Osteoblast (primary cell): ENCODE results near the gene DEDD2. TPM values are rescaled to one million over a fixed set of nuclear protein-coding genes. Genes with fewer than 3 reads are reported as not detected.

Experiments
- total RNA-seq: library from RNA; depleted of rRNA; stranded (reverse); fragments of >200 nt; gene quantifications from 2 replicates; pipeline ENCODE4 v1.2.3, GENCODE V29; 2012

The DEDD2 gene
- total RNA-seq, 1 donor: 19.9 TPM

Other genes starting within 250 kb of the DEDD2 start
- gene ATP1A3, start 223.4 kb downstream of the DEDD2 start, total RNA-seq: under 0.01 TPM in 2 replicates
- under 0.01 TPM in 2 replicates for gene GRIK5, start 147.5 kb downstream of the DEDD2 start, total RNA-seq
- 13.6 and 13.8 TPM in 2 replicates for gene ZNF574, start 141.5 kb downstream of the DEDD2 start, total RNA-seq
- under 0.01 and 0.88 TPM in 2 replicates for gene POU2F2, start 85.2 kb downstream of the DEDD2 start, total RNA-seq
- 11.5 and 11.9 TPM in 2 replicates for gene ZNF526, start 2.6 kb upstream of the DEDD2 start, total RNA-seq
- 16.2 and 18.1 TPM in 2 replicates for gene GSK3A, start 24.9 kb upstream of the DEDD2 start, total RNA-seq
- gene ERF, start 37.5 kb upstream of the DEDD2 start, total RNA-seq: 31.8 and 44.8 TPM in 2 replicates
- 33.6 and 39.1 TPM in 2 replicates for gene CIC, start 51.6 kb upstream of the DEDD2 start, total RNA-seq
- gene PRR19, start 84.5 kb upstream of the DEDD2 start, total RNA-seq: 0.36 and 0.59 TPM in 2 replicates
- gene PAFAH1B3, start 84.9 kb upstream of the DEDD2 start, total RNA-seq: 18.3 and 23.2 TPM in 2 replicates
- not detected in 2 replicates for gene TMEM145, start 95.6 kb upstream of the DEDD2 start, total RNA-seq
- gene MEGF8, start 108.0 kb upstream of the DEDD2 start, total RNA-seq: 23.9 and 30.0 TPM in 2 replicates
- not detected in 2 replicates for gene CNFN, start 172.6 kb upstream of the DEDD2 start, total RNA-seq
- gene LIPE, start 209.7 kb upstream of the DEDD2 start, total RNA-seq: 1.8 and 2.7 TPM in 2 replicates
- not detected in 2 replicates for gene CXCL17, start 225.3 kb upstream of the DEDD2 start, total RNA-seq